ENCODE measurements around the gene GANAB. TPM values are rescaled to one million over a fixed set of nuclear protein-coding genes. Genes with fewer than 3 reads are reported as not detected.

GANAB gene
- total and polyA plus RNA-seq, 2 of the 13 experiments (the other 11 are each of a cell fraction or from before 2014, with no cell fraction given), result 99.5 to 234 TPM

DNA sequence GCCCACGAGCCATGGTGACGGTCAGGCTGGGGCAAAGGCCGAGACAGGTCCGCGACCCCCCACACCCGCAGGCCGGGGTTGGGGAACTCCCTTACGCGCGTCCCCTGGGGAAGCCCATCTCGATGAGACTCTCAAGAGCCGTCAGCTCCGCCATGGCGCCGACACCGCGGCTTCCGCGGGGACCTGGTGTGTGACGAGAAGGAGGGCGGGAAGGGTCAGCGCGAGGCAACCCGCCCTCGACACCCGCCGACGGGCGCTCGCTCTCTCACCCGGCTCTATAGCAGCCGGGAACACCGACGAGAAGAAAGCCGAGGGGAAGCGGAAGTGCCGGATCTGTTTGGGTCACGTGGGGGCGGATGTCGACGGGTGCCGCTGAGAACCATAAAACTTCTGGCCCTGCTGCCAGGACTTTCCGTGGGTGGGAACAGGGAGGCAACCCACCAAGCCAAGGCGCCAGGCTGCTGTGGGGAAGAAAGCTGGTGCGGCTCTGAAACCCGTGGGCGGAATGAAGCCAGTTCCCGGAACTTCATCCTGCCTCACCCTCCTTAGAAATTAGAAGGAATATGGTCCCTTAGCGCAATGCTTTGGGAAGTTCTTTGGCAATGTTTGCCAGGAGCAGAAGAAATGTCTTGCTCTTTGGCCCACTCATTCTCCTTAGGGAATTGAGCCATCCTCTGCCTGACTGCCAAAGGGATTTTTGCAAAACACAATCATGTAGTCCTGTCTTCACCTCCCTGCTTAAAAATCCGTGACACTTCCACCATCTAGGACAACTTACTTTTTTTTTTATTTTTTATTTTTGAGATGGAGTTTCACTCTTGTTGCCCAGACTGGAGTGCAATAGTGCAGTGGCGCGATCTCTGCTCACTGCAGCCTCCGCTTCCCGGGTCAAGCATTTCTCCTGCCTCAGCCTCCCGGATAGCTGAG, 32.6 kb upstream of the GANAB start, which contains the start of gene UBXN1 (continued):
- TF ChIP-seq FOXK1 (CRISPR knock-in tag; IDR thresholded peaks at IDR 0.05; ENCODE audit: borderline replicate concordance, low read depth) (peak; percentile 91), NFKB2 (CRISPR knock-in tag; IDR thresholded peaks at IDR 0.05; ENCODE audit: borderline replicate concordance) (peak; percentile 78; the same call in 1 of the 2 replicates), ZNF383 (CRISPR knock-in tag; IDR thresholded peaks at IDR 0.05; ENCODE audit: borderline replicate concordance) (no peak), ZNF850 (CRISPR knock-in tag; conservative IDR thresholded peaks at IDR 0.05) (no peak), CEBPG (CRISPR knock-in tag; IDR thresholded peaks at IDR 0.05) (no peak), ZNF770 (CRISPR knock-in tag; IDR thresholded peaks at IDR 0.05) (peak; percentile 9; the same call in 1 of the 2 replicates), ZBTB1 (CRISPR knock-in tag; IDR thresholded peaks at IDR 0.05; ENCODE audit: borderline replicate concordance) (no peak), THAP8 (CRISPR knock-in tag; IDR thresholded peaks at IDR 0.05; ENCODE audit: borderline replicate concordance) (no peak), ZSCAN25 (CRISPR knock-in tag; IDR thresholded peaks at IDR 0.05) (no peak; the same call in 1 of the 2 replicates), ZNF737 (CRISPR knock-in tag; IDR thresholded peaks at IDR 0.05; ENCODE audit: borderline replicate concordance) (no peak), ELF3 (CRISPR knock-in tag; IDR thresholded peaks at IDR 0.05) (peak; percentile 82), ZSCAN5A (CRISPR knock-in tag; IDR thresholded peaks at IDR 0.05; ENCODE audit: borderline replicate concordance) (peak; percentile 78; the same call in 1 of the 2 replicates), ZMAT3 (CRISPR knock-in tag; conservative IDR thresholded peaks at IDR 0.05) (no peak; the same call in 1 of the 2 replicates), REXO4 (CRISPR knock-in tag; IDR thresholded peaks at IDR 0.05; ENCODE audit: borderline replicate concordance) (no peak)
- TF ChIP-seq, protein P1, sequence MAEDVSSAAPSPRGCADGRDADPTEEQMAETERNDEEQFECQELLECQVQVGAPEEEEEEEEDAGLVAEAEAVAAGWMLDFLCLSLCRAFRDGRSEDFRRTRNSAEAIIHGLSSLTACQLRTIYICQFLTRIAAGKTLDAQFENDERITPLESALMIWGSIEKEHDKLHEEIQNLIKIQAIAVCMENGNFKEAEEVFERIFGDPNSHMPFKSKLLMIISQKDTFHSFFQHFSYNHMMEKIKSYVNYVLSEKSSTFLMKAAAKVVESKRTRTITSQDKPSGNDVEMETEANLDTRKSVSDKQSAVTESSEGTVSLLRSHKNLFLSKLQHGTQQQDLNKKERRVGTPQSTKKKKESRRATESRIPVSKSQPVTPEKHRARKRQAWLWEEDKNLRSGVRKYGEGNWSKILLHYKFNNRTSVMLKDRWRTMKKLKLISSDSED (CRISPR knock-in tag; IDR thresholded peaks at IDR 0.05), result no peak
- TF ChIP-seq, protein P2, sequence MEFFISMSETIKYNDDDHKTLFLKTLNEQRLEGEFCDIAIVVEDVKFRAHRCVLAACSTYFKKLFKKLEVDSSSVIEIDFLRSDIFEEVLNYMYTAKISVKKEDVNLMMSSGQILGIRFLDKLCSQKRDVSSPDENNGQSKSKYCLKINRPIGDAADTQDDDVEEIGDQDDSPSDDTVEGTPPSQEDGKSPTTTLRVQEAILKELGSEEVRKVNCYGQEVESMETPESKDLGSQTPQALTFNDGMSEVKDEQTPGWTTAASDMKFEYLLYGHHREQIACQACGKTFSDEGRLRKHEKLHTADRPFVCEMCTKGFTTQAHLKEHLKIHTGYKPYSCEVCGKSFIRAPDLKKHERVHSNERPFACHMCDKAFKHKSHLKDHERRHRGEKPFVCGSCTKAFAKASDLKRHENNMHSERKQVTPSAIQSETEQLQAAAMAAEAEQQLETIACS (CRISPR knock-in tag; IDR thresholded peaks at IDR 0.05), result no peak
- TF ChIP-seq, protein P3, sequence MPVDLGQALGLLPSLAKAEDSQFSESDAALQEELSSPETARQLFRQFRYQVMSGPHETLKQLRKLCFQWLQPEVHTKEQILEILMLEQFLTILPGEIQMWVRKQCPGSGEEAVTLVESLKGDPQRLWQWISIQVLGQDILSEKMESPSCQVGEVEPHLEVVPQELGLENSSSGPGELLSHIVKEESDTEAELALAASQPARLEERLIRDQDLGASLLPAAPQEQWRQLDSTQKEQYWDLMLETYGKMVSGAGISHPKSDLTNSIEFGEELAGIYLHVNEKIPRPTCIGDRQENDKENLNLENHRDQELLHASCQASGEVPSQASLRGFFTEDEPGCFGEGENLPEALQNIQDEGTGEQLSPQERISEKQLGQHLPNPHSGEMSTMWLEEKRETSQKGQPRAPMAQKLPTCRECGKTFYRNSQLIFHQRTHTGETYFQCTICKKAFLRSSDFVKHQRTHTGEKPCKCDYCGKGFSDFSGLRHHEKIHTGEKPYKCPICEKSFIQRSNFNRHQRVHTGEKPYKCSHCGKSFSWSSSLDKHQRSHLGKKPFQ (CRISPR knock-in tag; IDR thresholded peaks at IDR 0.05; ENCODE audit: insufficient replicate concordance), result peak; percentile 86
